Lung (tissue), 12 donors: ENCODE measurements around the gene TEX2. TPM values are rescaled to one million over a fixed set of nuclear protein-coding genes. Genes with fewer than 3 reads are reported as not detected.

ENCODE experiments used
- ATAC-seq: fragments of 200-7000 bp; cut with Tn5 transposase; one replicate; pipeline ENCODE4 v1.9.1; 2020; ENCODE audit warnings: moderate number of reproducible peaks; ENCODE audit not compliant: insufficient read depth, low FRiP score
- DNase-seq, 3 donors: peaks; one replicate each; pipeline ENCODE4 v3.0.0-alpha.2; 2013 to 2017
- H3K27ac ChIP-seq, 2 donors: one replicate each; pipeline ENCODE4 v1.5.1; 2013; ENCODE audit warnings: mild to moderate bottlenecking in 2 of 2, moderate library complexity in 2 of 2, control low read depth in 1 of 2, inconsistent platforms in 1 of 2, low read depth in 1 of 2, low read length in 1 of 2
- H3K27me3 ChIP-seq, 3 donors: one replicate each; pipeline ENCODE4 v1.5.1; 2013; ENCODE audit warnings: low read length in 2 of 3; ENCODE audit not compliant: control insufficient read depth in 3 of 3, insufficient read depth in 3 of 3
- H3K36me3 ChIP-seq, 4 donors: one replicate each; pipeline ENCODE4 v1.5.1; 2013; ENCODE audit warnings: low read length in 4 of 4, mild to moderate bottlenecking in 1 of 4, moderate library complexity in 1 of 4; ENCODE audit not compliant: control insufficient read depth in 4 of 4, insufficient read depth in 4 of 4
- H3K4me1 ChIP-seq, 5 donors: one replicate each; pipeline ENCODE4 v1.5.1; 2013; ENCODE audit warnings: low read length in 5 of 5, mild to moderate bottlenecking in 2 of 5, moderate library complexity in 1 of 5; ENCODE audit not compliant: control insufficient read depth in 5 of 5, insufficient read depth in 5 of 5
- H3K4me3 ChIP-seq: one replicate; pipeline ENCODE4 v1.5.1; 2013; ENCODE audit warnings: mild to moderate bottlenecking, control low read depth, moderate library complexity
- H3K9ac ChIP-seq, 2 donors: one replicate each; pipeline ENCODE4 v1.5.1; 2013; ENCODE audit warnings: low read length in 2 of 2, control low read depth in 1 of 2; ENCODE audit not compliant: insufficient read depth in 1 of 2
- H3K9me3 ChIP-seq, 4 donors: one replicate each; pipeline ENCODE4 v1.5.1; 2013; ENCODE audit warnings: low read length in 3 of 4, mild to moderate bottlenecking in 1 of 4, moderate library complexity in 1 of 4; ENCODE audit not compliant: control insufficient read depth in 4 of 4, insufficient read depth in 3 of 4
- CTCF ChIP-seq: IDR thresholded peaks from 2 replicates; pipeline ENCODE4 v1.5.1; 2012; ENCODE audit warnings: mild to moderate bottlenecking; ENCODE audit errors: control extremely low read depth, extremely low read depth
- WGBS, 2 donors: extraction: QIAGEN DNeasy Blood & Tissue Kit; methylation state at CpG; one replicate each; pipeline ENCODE4 v1.1.7; 2013; 5-methylcytosine and 5-hydroxymethylcytosine counted together
- polyA plus RNA-seq, 2 donors: library from polyadenylated mRNA; stranded (reverse); fragments of 200-250 nt; gene quantifications; one replicate each; pipeline ENCODE4 v1.2.1, GENCODE V29; 2013
- total RNA-seq, 2 donors: library from RNA; depleted of rRNA in 1 of 2; stranded (reverse); fragments of >200 nt in 1 of 2; gene quantifications; one replicate each; pipeline ENCODE4 v1.2.1, GENCODE V29; 2014 to 2021
- donor health status: control.
- donor health status: control.
- donor health status: Bipolar disorder and iron deficiency.
- donor health status: healthy.
- donor health status: DM: yes; HTN: yes; CAD: no.

TEX2 gene
- total and polyA plus RNA-seq, 4 donors = 10.0 to 42.8 (median 28.8) TPM

DNA sequence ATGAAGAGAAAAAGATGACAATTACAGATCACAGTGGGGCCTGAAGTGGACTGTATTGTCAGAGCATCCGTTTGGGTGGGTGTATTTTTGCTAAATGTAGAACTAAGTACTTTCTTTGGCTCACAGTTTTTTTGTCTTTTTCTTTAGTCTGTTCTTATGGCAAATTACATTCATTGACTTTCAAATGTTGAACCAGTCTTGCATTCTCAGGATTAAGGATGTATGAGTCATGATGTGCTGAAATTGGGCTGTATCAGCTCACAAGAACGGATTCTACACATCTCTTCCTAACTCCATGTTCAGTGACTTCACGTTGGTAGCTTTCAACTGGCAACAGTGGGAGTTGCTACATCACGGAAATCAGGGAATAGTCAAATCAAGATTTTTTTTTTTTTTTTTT, 66.5 kb downstream of the TEX2 start:
- Histone ChIP-seq H3K27me3 (no peaks in the 10 kb centered on the region), H3K4me3 (no peak overlapping the region), H3K9me3 (no peaks in the 10 kb centered on the region), H3K27ac (no peak overlapping the region), H3K4me1 (peaks cover 4 to 12% (median 7%) of the 10 kb centered on the region in 5 donors), H3K9ac (no peak overlapping the region), H3K36me3 (peaks cover 2 to 3% (median 3%) of the 10 kb centered on the region in 4 donors)
- ATAC-seq (no peak), DNase-seq (no peak)
- no peak for TF ChIP-seq CTCF
- 87 to 92% methylated on average over 4 of the region's 4 CpGs for WGBS, 2 donors

- TF ChIP-seq CTCF = no peak
- Histone ChIP-seq H3K9me3 (no peaks in the 10 kb centered on the region), H3K36me3 (peaks cover 2 to 4% (median 3%) of the 10 kb centered on the region in 4 donors), H3K9ac (no peak overlapping the region), H3K4me1 (peaks cover 0 to 11% (median 0%) of the 10 kb centered on the region in 5 donors), H3K4me3 (no peak overlapping the region), H3K27ac (no peak overlapping the region), H3K27me3 (no peaks in the 10 kb centered on the region)
- ATAC-seq (no peak), DNase-seq (no peak)
- 92 to 93% methylated on average over 9 of the region's 9 CpGs for WGBS, 2 donors
Observed at GRCh38 chr17:64193561-64193960, 69.5 kb downstream of the TEX2 start.

DNA sequence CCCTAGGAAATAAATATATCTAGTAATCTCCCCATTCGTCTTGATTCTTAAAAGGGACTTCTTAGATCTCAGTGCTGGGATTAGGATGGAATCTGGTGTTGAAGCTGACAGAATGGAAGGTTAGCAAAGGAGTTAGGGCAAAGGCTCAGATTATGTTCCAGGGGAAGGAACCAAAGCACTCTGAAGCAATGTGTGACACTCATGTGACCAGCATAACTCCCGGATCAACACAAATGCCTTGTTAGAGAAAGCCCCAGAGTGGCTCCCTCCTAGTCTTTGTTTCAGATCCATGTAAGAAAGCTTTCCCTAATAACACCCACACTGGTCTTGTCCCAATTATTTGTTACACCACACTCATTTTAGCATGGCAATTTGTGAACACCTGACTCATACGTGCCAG, 70.5 kb downstream of the TEX2 start:
- WGBS, 2 donors = 62 to 64% methylated on average over 3 of the region's 3 CpGs

More for the DNA sequence above, 70.5 kb downstream of the TEX2 start:
- no peak for DNase-seq
- H3K27me3 ChIP-seq = no peaks in the 10 kb centered on the region
- H3K4me3 ChIP-seq = no peak overlapping the region
- ATAC-seq = no peak
- no peak overlapping the region for H3K9ac ChIP-seq
- H3K4me1 ChIP-seq = peaks cover 0 to 11% (median 0%) of the 10 kb centered on the region in 5 donors
- H3K36me3 ChIP-seq = peaks cover 2 to 7% (median 4%) of the 10 kb centered on the region in 4 donors
- no peak overlapping the region for H3K27ac ChIP-seq
- no peaks in the 10 kb centered on the region for H3K9me3 ChIP-seq
- TF ChIP-seq CTCF = no peak
